H1 (cell line): ENCODE data around the gene CNFN. TPM values are rescaled to one million over a fixed set of nuclear protein-coding genes. Genes with fewer than 3 reads are reported as not detected.
A peak's percentile ranks its signal among the peaks of the same experiment; 100 is the strongest.

Source experiments
- CTCF ChIA-PET: fragments of 300-600 bp; sonication (Branson Sonifier 250); formaldehyde crosslinking; loops from one replicate; lab custom pipeline; 2021; ENCODE audit not compliant: partially characterized antibody; lab: Charles Lee
- POLR2A ChIA-PET: fragments of 300-600 bp; sonication (Branson Sonifier 250); formaldehyde crosslinking; loops from one replicate; lab custom pipeline; 2021; ENCODE audit warnings: inconsistent platforms; ENCODE audit not compliant: partially characterized antibody; lab: Charles Lee
- DNase-seq, 2 experiments: peaks; one replicate each; pipeline versions ENCODE4 v3.0.0 to v3.0.0-alpha.2; 2010 to 2022; ENCODE audit warnings: low spot score in 2 of 2, low read depth in 1 of 2, mixed read lengths in 1 of 2
- FAIRE-seq: peaks from 2 replicates; lab custom pipeline; 2011; peaks lifted over from hg19 to GRCh38; lab: Jason Lieb, UNC
- H2AFZ ChIP-seq: 2 replicates; pipeline ENCODE4 v1.8.1; 2012; ENCODE audit warnings: low read length, inconsistent platforms
- H2AK5ac ChIP-seq: 2 replicates; pipeline ENCODE4 v1.6.1; 2013; ENCODE audit warnings: low read depth, low read length
- H2BK120ac ChIP-seq: replicated peaks from 2 replicates; pipeline ENCODE3; 2013; ENCODE audit warnings: low read depth, low read length, inconsistent platforms
- H2BK12ac ChIP-seq: 2 replicates; pipeline ENCODE4 v1.6.1; 2013; ENCODE audit warnings: low read depth, low read length
- H2BK15ac ChIP-seq: 2 replicates; pipeline ENCODE4 v1.6.1; 2013; ENCODE audit warnings: low read length
- H2BK20ac ChIP-seq: 2 replicates; pipeline ENCODE4 v1.6.1; 2013; ENCODE audit warnings: low read length
- H2BK5ac ChIP-seq: 2 replicates; pipeline ENCODE4 v1.6.1; 2013; ENCODE audit warnings: low read depth, low read length
- H3K14ac ChIP-seq: 2 replicates; pipeline ENCODE4 v1.6.1; 2013; ENCODE audit warnings: inconsistent platforms; ENCODE audit not compliant: insufficient read length
- H3K18ac ChIP-seq: 2 replicates; pipeline ENCODE4 v1.6.1; 2013; ENCODE audit warnings: low read length; ENCODE audit errors: extremely low read depth
- H3K23ac ChIP-seq: 2 replicates; pipeline ENCODE4 v1.6.1; 2013; ENCODE audit warnings: inconsistent platforms; ENCODE audit not compliant: insufficient read length
- H3K23me2 ChIP-seq: 2 replicates; pipeline ENCODE4 v1.6.1; 2013; ENCODE audit warnings: low read depth, low read length
- H3K27ac ChIP-seq: 2 replicates; pipeline ENCODE4 v1.6.1; 2011; ENCODE audit warnings: low read depth, low read length, inconsistent platforms
- H3K27me3 ChIP-seq, 4 experiments: replicated peaks in 1 of 4; 1 replicate in 1 of 4; 2 replicates in 3 of 4; pipeline versions ENCODE4 v1.6.1 to v1.8.1; 2011 to 2013; ENCODE audit warnings: low read length in 3 of 4, mild to moderate bottlenecking in 3 of 4, inconsistent platforms in 2 of 4, mixed read lengths in 2 of 4, moderate library complexity in 1 of 4; ENCODE audit not compliant: control insufficient read depth in 3 of 4, insufficient read depth in 3 of 4; ENCODE audit errors: extremely low read depth in 1 of 4
- H3K36me3 ChIP-seq, 4 experiments: 2 replicates each; pipeline versions ENCODE4 v1.6.1 to v1.8.1; 2011 to 2013; ENCODE audit warnings: mild to moderate bottlenecking in 4 of 4, low read length in 3 of 4, moderate library complexity in 2 of 4, control low read depth in 1 of 4, inconsistent platforms in 1 of 4; ENCODE audit not compliant: insufficient read depth in 4 of 4, control insufficient read depth in 2 of 4
- H3K4ac ChIP-seq: replicated peaks from 2 replicates; pipeline ENCODE3; 2013; ENCODE audit warnings: low read length, low read depth, mixed read lengths, inconsistent platforms; ENCODE audit not compliant: insufficient read length
- H3K4me1 ChIP-seq, 4 experiments: replicated peaks in 1 of 4; 1 replicate in 1 of 4; 2 replicates in 3 of 4; pipeline versions ENCODE4 v1.6.1 to v1.8.1; 2011 to 2013; ENCODE audit warnings: low read length in 3 of 4, inconsistent platforms in 2 of 4, mixed read lengths in 1 of 4; ENCODE audit not compliant: insufficient read depth in 4 of 4, control insufficient read depth in 3 of 4
- H3K4me2 ChIP-seq, 2 experiments: 2 replicates each; pipeline versions ENCODE4 v1.6.1 to v1.8.1; 2011 to 2013; ENCODE audit warnings: low read depth in 2 of 2, low read length in 2 of 2, control low read depth in 1 of 2, inconsistent platforms in 1 of 2, mild to moderate bottlenecking in 1 of 2; ENCODE audit not compliant: insufficient read depth in 1 of 2
- H3K4me3 ChIP-seq, 4 experiments: fragments of 200-600, 300-600 bp in 1 of 4; sonication (generic), shearing (Covaris generic), sonication (Bioruptor Twin) in 1 of 4; 2 replicates each; pipeline versions ENCODE4 v1.5.1 to v1.8.1; 2011 to 2016; ENCODE audit warnings: low read length in 4 of 4, low read depth in 3 of 4, control low read depth in 2 of 4, inconsistent platforms in 2 of 4, mild to moderate bottlenecking in 2 of 4, mixed read lengths in 1 of 4, moderate library complexity in 1 of 4; ENCODE audit not compliant: insufficient read depth in 2 of 4; ENCODE audit errors: extremely low read depth in 1 of 4
- H3K56ac ChIP-seq: replicated peaks from 2 replicates; pipeline ENCODE3; 2013; ENCODE audit warnings: low read depth, mild to moderate bottlenecking, mixed read lengths, low read length, inconsistent platforms; ENCODE audit not compliant: insufficient read length
- H3K79me1 ChIP-seq: 2 replicates; pipeline ENCODE4 v1.6.1; 2013; ENCODE audit warnings: low read depth, low read length, control low read depth
- H3K79me2 ChIP-seq, 2 experiments: 2 replicates each; pipeline versions ENCODE4 v1.6.1 to v1.8.1; 2012 to 2013; ENCODE audit warnings: low read length in 2 of 2, mild to moderate bottlenecking in 2 of 2, inconsistent platforms in 1 of 2; ENCODE audit not compliant: insufficient read depth in 2 of 2, control insufficient read depth in 1 of 2
- H3K9ac ChIP-seq, 4 experiments: replicated peaks in 1 of 4; 1 replicate in 1 of 4; 2 replicates in 3 of 4; pipeline versions ENCODE4 v1.6.1 to v1.8.1; 2011 to 2013; ENCODE audit warnings: low read depth in 3 of 4, low read length in 3 of 4, control low read depth in 2 of 4, mild to moderate bottlenecking in 2 of 4, moderate library complexity in 2 of 4, inconsistent platforms in 1 of 4; ENCODE audit errors: extremely low read depth in 1 of 4
- H3K9me3 ChIP-seq, 2 experiments: 2 replicates each; pipeline versions ENCODE4 v1.6.1 to v1.8.1; 2012 to 2013; ENCODE audit warnings: mild to moderate bottlenecking in 2 of 2, moderate library complexity in 2 of 2, control low read depth in 1 of 2, inconsistent platforms in 1 of 2, low read depth in 1 of 2, low read length in 1 of 2, mixed read lengths in 1 of 2; ENCODE audit not compliant: insufficient read depth in 2 of 2
- H4K20me1 ChIP-seq, 2 experiments: replicated peaks in 1 of 2; 2 replicates each; pipeline versions ENCODE3 to v1.8.1; 2011 to 2013; ENCODE audit warnings: inconsistent platforms in 2 of 2, low read length in 2 of 2, mild to moderate bottlenecking in 1 of 2; ENCODE audit not compliant: insufficient read depth in 2 of 2, control insufficient read depth in 1 of 2
- H4K5ac ChIP-seq: 2 replicates; pipeline ENCODE4 v1.6.1; 2013; ENCODE audit warnings: low read length, low read depth, mixed read lengths, inconsistent platforms; ENCODE audit not compliant: insufficient read length
- H4K8ac ChIP-seq: 2 replicates; pipeline ENCODE4 v1.8.0; 2013; ENCODE audit warnings: mild to moderate bottlenecking, moderate library complexity, low read length, inconsistent platforms; ENCODE audit not compliant: insufficient read depth; ENCODE audit errors: extremely low read depth
- H4K91ac ChIP-seq: replicated peaks from 2 replicates; pipeline ENCODE3; 2013; ENCODE audit warnings: low read length, mixed read lengths, inconsistent platforms; ENCODE audit not compliant: insufficient read length
- CBX8 ChIP-seq: fragments of 300-800, 300-1000 bp; sonication (generic); IDR thresholded peaks from 2 replicates; pipeline ENCODE4 v1.7.1; 2016; ENCODE audit warnings: low read depth, low read length, borderline replicate concordance
- GTF2F1 ChIP-seq: IDR thresholded peaks from 2 replicates; pipeline ENCODE4 v1.6.1; 2012; ENCODE audit warnings: low read depth, low read length, improper control_type of control experiment, borderline replicate concordance
- KDM4A ChIP-seq: IDR thresholded peaks from one replicate; pipeline ENCODE4 v1.7.1; 2012; ENCODE audit warnings: low read depth, mild to moderate bottlenecking, moderate library complexity, low read length, inconsistent platforms; ENCODE audit not compliant: severe bottlenecking
- PHF8 ChIP-seq: fragments of 200-600 bp; sonication (generic); conservative IDR thresholded peaks from 2 replicates; pipeline ENCODE4 v1.7.1; 2012; ENCODE audit warnings: low read depth, mild to moderate bottlenecking, inconsistent platforms, low read length, moderate library complexity
- SIN3A ChIP-seq, 2 experiments: IDR thresholded peaks in 1 of 2; conservative IDR thresholded peaks in 1 of 2; 2 replicates each; pipeline ENCODE4 v1.6.1; 2011 to 2012; ENCODE audit warnings: low read length in 2 of 2, improper control_type of control experiment in 1 of 2, low read depth in 1 of 2, mild to moderate bottlenecking in 1 of 2
- SP1 ChIP-seq: IDR thresholded peaks from 2 replicates; pipeline ENCODE4 v1.6.1; 2011; ENCODE audit warnings: low read depth, low read length
- SP4 ChIP-seq: IDR thresholded peaks from 2 replicates; pipeline ENCODE4 v1.6.1; 2012; ENCODE audit warnings: low read length, inconsistent platforms
- SRF ChIP-seq: IDR thresholded peaks from 2 replicates; pipeline ENCODE4 v1.6.1; 2011; ENCODE audit warnings: mild to moderate bottlenecking, low read depth, low read length, moderate library complexity
- TAF1 ChIP-seq: IDR thresholded peaks from 2 replicates; pipeline ENCODE4 v1.6.1; 2011; ENCODE audit warnings: mild to moderate bottlenecking, low read depth, low read length
- TAF7 ChIP-seq: optimal IDR thresholded peaks from 2 replicates; pipeline ENCODE3; 2011; ENCODE audit warnings: low read depth, mild to moderate bottlenecking, inconsistent platforms, low read length, moderate library complexity, borderline replicate concordance
- WGBS, 2 experiments: shearing (Covaris generic) in 1 of 2; methylation state at CpG; one replicate each; pipeline versions ENCODE4 v1.1.6 to v1.1.7; 2013 to 2015; ENCODE audit warnings: low lambda C conversion rate in 2 of 2, mixed read lengths in 2 of 2, inconsistent platforms in 1 of 2, low coverage in 1 of 2, missing lambda C conversion rate in 1 of 2; ENCODE audit not compliant: insufficient replicate concordance in 2 of 2, insufficient coverage in 1 of 2, insufficient read length in 1 of 2; ENCODE audit errors: extremely low coverage in 1 of 2, missing lambda C conversion rate in 1 of 2; 5-methylcytosine and 5-hydroxymethylcytosine counted together
- polyA plus RNA-seq, 7 experiments: library from polyadenylated mRNA; depleted of rRNA in 3 of 7; stranded (reverse) in 5 of 7; unstranded in 2 of 7; fragments of >200 nt in 5 of 7; fragments of 200-250 nt in 2 of 7; gene quantifications; 1 replicate in 5 of 7; 2 replicates in 1 of 7; 4 replicates in 1 of 7; pipeline versions ENCODE4 v1.2.1 to v1.2.3, GENCODE V29; 2011 to 2013; ENCODE audit warnings: missing spikeins in 2 of 7, mixed read lengths in 2 of 7
- total RNA-seq: library from RNA; stranded (reverse); fragmentation: NEBNext Ultra II Directional; extraction: Animal tissue kit (Norgen Biotek cat#: 25700); gene quantifications from 2 replicates; pipeline ENCODE4 v1.2.1, GENCODE V29; 2021
- TF ChIP-seq, protein P1 (sequence below): IDR thresholded peaks from 2 replicates; pipeline ENCODE4 v1.6.1; 2012; ENCODE audit warnings: inconsistent platforms

The CNFN gene
- total and polyA plus RNA-seq, 2 of the 8 experiments (the other 6 are each of a cell fraction or from before 2014, with no cell fraction given) = 8.9 to 31.5 TPM

DNA sequence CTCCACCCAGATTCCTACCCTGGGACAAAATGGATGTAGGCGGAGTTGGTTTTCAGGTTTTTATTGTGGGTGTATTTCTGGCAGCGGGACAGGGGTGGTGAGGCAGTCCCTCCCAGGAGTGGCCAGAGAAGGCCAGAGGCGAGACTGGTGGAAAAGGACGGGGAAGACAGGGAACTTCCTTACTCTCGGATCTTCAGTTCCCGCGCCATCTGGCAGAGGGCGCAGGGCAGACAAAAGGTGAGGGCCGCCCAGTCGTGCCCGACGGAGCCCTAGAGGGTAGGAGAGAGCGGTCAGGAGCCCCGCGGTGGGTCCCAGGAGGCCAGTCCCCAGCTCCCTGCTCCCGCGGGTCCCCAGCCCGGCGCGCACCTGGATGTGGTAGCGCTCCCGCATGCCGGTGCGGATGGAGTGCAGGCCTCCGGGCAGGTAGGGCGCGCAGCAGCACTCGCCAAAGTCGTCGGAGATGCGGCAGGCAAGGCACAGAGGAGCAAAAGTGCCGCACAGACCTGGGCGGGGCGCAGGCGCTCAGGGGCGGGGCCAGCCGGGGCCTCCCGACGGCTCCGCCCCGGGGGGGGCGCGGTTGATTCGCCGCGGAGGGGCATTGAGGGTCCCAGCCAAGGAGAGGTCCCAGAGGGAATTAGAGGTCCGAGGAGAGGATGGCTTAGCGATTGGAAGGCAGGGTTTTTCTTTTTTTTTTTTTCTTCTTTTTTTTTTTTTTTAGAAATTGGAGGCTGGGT, 3.0 kb downstream of the CNFN start:
- CTCF ChIA-PET = interaction anchor here (0.8 to 3.8 kb wide), 8 partner anchors 9 to 57 kb away, joined by 3 to 15 read pairs (median 7); no protein-coding TSS in a partner anchor
- H3K18ac ChIP-seq = peak overlapping the region; percentile 97
- 0 out of 2 replicates have a peak, but pooled peaks have one; percentile 23 for TF ChIP-seq SP4
- TF ChIP-seq SRF = no peak
- TF ChIP-seq, protein P1, sequence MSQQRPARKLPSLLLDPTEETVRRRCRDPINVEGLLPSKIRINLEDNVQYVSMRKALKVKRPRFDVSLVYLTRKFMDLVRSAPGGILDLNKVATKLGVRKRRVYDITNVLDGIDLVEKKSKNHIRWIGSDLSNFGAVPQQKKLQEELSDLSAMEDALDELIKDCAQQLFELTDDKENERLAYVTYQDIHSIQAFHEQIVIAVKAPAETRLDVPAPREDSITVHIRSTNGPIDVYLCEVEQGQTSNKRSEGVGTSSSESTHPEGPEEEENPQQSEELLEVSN = peak; percentile 49
- peak; percentile 78 for TF ChIP-seq TAF7
- TF ChIP-seq CBX8 = no peak
- no peak for TF ChIP-seq SIN3A (conservative IDR thresholded peaks at IDR 0.05 in 1 of 2, IDR thresholded peaks at IDR 0.05 in 1 of 2; ENCODE audit: low read depth in 1 of 2, low read length in 2 of 2)
- peak; percentile 88 for TF ChIP-seq TAF1
- TF ChIP-seq KDM4A = peak; percentile 81
- TF ChIP-seq PHF8 = peak; percentile 93
- TF ChIP-seq SP1 = no peak
- no peak for TF ChIP-seq GTF2F1

More for the DNA sequence above, 3.0 kb downstream of the CNFN start:
- no peaks in the 10 kb centered on the region for H3K79me1 ChIP-seq
- peak overlapping the region; percentile 60 to 89 for H3K4me2 ChIP-seq
- H3K9ac ChIP-seq = peak overlapping the region in 3 of 4 experiments; percentile 46 to 82 (median 73); a peak in 5 of 7 replicates
- DNase-seq = peak in 1 of 2 experiments; percentile 94
- H3K27me3 ChIP-seq = peaks cover 0 to 10% (median 5%) of the 10 kb centered on the region in 4 experiments; a peak in 4 of 7 replicates
- 3% methylated on average over 32 of the region's 48 CpGs; no CpG with 5 or more reads in 1 of the 2 experiments for WGBS, 2 experiments
- H2AFZ ChIP-seq = peak overlapping the region; percentile 36
- FAIRE-seq = no peak
- H4K5ac ChIP-seq = peak overlapping the region; percentile 96
- H3K79me2 ChIP-seq = no peaks in the 10 kb centered on the region
- no peak overlapping the region for H3K23ac ChIP-seq
- peak overlapping the region; percentile 61; the same call in 1 of the 2 replicates for H3K27ac ChIP-seq
- no peaks in the 10 kb centered on the region for H3K9me3 ChIP-seq
- POLR2A ChIA-PET = interaction anchor here (1.3 to 6.7 kb wide), 4 partner anchors 9 to 14 kb away, joined by 3 to 47 read pairs (median 4); no protein-coding TSS in a partner anchor
- peak overlapping the region; percentile 82 for H3K4ac ChIP-seq
- H4K20me1 ChIP-seq = no peaks in the 10 kb centered on the region
- peak overlapping the region; percentile 96 for H4K91ac ChIP-seq
- H3K14ac ChIP-seq = no peak overlapping the region
- H2BK12ac ChIP-seq = no peak overlapping the region
- H3K36me3 ChIP-seq = no peaks in the 10 kb centered on the region
- H2BK120ac ChIP-seq = no peak overlapping the region
- H3K23me2 ChIP-seq = no peaks in the 10 kb centered on the region
- H3K4me3 ChIP-seq = peak overlapping the region; percentile 63 to 79 (median 64)
- peaks cover 0 to 12% (median 4%) of the 10 kb centered on the region in 4 experiments; a peak in 5 of 7 replicates for H3K4me1 ChIP-seq
- no peak overlapping the region for H2BK15ac ChIP-seq
- peak overlapping the region; percentile 96 for H4K8ac ChIP-seq
- no peak overlapping the region for H2AK5ac ChIP-seq
- H3K56ac ChIP-seq = peak overlapping the region; percentile 90
- H2BK5ac ChIP-seq = peak overlapping the region; percentile 93; the same call in 1 of the 2 replicates
- no peak overlapping the region; the same call in 1 of the 2 replicates for H2BK20ac ChIP-seq
